Mucosa of descending colon (tissue), 3 donors: ENCODE measurements around the gene RORC. TPM values are rescaled to one million over a fixed set of nuclear protein-coding genes. Genes with fewer than 3 reads are reported as not detected.

Experiments
- ATAC-seq: fragments of 200-7000 bp; cut with Tn5 transposase; one replicate; pipeline ENCODE4 v1.9.1; 2020; ENCODE audit warnings: mild to moderate bottlenecking, moderate library complexity
- DNase-seq, 3 donors: peaks; one replicate each; pipeline ENCODE4 v3.0.0-alpha.2; 2020
- H3K36me3 ChIP-seq: fragments of 200-600 bp; one replicate; pipeline ENCODE4 v1.8.0; 2021; ENCODE audit warnings: low read depth, mild to moderate bottlenecking
- H3K4me1 ChIP-seq: fragments of 200-600 bp; one replicate; pipeline ENCODE4 v1.8.0; 2021; ENCODE audit warnings: low read depth, mild to moderate bottlenecking
- H3K4me3 ChIP-seq: fragments of 200-600 bp; one replicate; pipeline ENCODE4 v1.8.0; 2021; ENCODE audit warnings: mild to moderate bottlenecking
- H3K9me3 ChIP-seq: fragments of 200-600 bp; one replicate; pipeline ENCODE4 v1.8.0; 2021; ENCODE audit warnings: mild to moderate bottlenecking
- intact Hi-C, 2 donors: fragments of 100-400 bp; cut with DNase I in 1 of 2; cut with micrococcal nuclease in 1 of 2; formaldehyde crosslinking; loops; one replicate each; pipeline versions ENCODE4 v1.11.0 to v1.11.1; 2022; cut with DNase I, micrococcal nuclease
- total RNA-seq, 3 donors: library from RNA; stranded (reverse); fragmentation: NEBNext Ultra II Directional in 2 of 3; extraction: Animal tissue kit (Norgen Biotek cat#: 25700) in 2 of 3; gene quantifications; one replicate each; pipeline versions ENCODE4 v1.2.1 to v1.2.4, GENCODE V29; 2021 to 2023
- TF ChIP-seq, protein P1 (sequence below): fragments of 200-600 bp; IDR thresholded peaks from one replicate; pipeline ENCODE4 v1.8.0; 2022; ENCODE audit warnings: antibody characterized with exemption, mild to moderate bottlenecking
- donor health status: DM: no; HTN: no; CAD: no; lungs with moderate emphysema.
- donor health status: DM: no; HTN: no; CAD: no.
- donor health status: DM: no; HTN: yes; CAD: no.

The RORC gene
- total RNA-seq, 3 donors from 2014 or later: 9.5 to 29.5 (median 17.7) TPM

DNA sequence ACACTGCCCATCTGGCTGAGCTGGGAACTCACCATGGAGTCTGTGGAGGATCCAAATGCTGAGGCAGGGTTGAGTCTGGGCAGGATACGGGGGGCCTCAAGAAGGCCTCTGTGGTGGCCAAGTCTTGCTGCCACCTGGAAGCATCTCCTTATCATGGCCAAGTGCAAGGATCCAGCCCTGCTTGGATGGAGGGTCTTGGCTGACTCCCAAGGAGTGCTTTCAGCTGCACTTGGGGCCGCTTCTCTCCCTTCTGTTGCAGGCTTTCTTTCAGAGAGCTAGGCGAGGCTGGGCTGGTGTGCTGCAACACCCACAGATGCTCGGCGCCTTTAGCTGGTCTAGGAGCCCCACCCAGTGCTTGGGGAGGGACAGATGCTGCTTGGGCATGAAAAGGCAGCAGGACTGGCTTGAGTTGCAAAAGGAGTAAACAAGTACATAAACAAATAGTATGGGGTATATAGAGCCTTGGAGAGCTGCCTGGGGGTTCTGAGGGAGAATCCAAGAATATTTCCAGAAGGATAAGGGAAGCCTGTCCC, 21.9 kb upstream of the RORC start, which contains the start of gene THEM5:
Gene THEM5, minus strand, starts transcription at position 302 of the 533 bp plus-strand sequence. Its CDS starts 147 bp downstream, at position 155.
- ATAC-seq: peak; percentile 15
- H3K36me3 ChIP-seq: no peaks in the 10 kb centered on the region
- no peak for DNase-seq
- no peak within 1 kb of the TSS for H3K4me3 ChIP-seq
- H3K9me3 ChIP-seq: no peaks in the 10 kb centered on the region
- TF ChIP-seq, protein P1, sequence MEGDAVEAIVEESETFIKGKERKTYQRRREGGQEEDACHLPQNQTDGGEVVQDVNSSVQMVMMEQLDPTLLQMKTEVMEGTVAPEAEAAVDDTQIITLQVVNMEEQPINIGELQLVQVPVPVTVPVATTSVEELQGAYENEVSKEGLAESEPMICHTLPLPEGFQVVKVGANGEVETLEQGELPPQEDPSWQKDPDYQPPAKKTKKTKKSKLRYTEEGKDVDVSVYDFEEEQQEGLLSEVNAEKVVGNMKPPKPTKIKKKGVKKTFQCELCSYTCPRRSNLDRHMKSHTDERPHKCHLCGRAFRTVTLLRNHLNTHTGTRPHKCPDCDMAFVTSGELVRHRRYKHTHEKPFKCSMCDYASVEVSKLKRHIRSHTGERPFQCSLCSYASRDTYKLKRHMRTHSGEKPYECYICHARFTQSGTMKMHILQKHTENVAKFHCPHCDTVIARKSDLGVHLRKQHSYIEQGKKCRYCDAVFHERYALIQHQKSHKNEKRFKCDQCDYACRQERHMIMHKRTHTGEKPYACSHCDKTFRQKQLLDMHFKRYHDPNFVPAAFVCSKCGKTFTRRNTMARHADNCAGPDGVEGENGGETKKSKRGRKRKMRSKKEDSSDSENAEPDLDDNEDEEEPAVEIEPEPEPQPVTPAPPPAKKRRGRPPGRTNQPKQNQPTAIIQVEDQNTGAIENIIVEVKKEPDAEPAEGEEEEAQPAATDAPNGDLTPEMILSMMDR: no peak
- intact Hi-C loops: no loop called here
- no peaks in the 10 kb centered on the region for H3K4me1 ChIP-seq

DNA sequence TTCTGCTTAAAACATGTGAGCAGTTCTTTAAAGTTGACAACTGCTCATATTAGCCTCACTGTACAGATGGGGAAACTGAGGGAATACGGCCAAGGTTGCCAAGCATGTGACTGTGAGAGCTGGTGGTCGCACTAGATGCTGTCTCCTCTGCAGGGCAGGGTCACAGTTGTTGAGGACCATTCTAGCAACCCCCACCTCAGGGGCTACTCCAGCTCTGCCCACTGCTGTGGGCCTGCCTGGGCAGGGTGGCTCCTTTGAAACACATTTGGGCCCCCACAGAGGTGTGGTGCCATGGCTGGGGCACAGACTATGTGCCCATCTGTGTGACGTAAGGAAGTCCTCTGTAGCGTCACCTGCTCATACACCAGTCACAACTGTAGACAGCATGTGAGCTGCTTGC, 21.1 kb upstream of the RORC start:
- Histone ChIP-seq H3K4me3 (no peak overlapping the region), H3K9me3 (no peaks in the 10 kb centered on the region), H3K36me3 (no peaks in the 10 kb centered on the region), H3K4me1 (no peaks in the 10 kb centered on the region)
- no peak for DNase-seq
- intact Hi-C loops: no loop called here
- ATAC-seq: peak; percentile 13
- TF ChIP-seq, protein P1: no peak

DNA sequence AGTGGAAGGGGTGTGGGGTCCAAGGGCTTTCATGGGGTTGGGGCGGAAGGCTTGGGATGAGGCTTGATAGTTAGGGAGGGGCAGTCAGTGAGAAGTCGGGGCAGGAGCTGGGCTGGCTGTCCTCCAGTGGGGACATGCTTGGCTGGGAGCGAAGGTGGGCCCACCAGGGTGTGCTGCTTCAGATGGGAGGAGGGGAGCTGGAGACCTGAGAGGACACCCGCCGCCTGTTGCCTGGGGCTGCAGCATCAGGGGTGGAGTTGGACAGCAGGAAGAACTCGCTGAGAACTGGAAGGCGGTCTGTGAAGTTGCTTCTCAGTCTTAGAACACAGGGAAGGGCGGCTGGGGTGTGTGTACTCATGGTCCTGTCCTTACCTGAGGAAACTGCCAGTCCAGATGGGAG, 20.3 kb upstream of the RORC start:
- ATAC-seq (no peak), DNase-seq (no peak)
- intact Hi-C loops: no loop called here
- Histone ChIP-seq H3K4me1 (no peaks in the 10 kb centered on the region), H3K36me3 (no peaks in the 10 kb centered on the region), H3K4me3 (no peak overlapping the region), H3K9me3 (no peaks in the 10 kb centered on the region)
- TF ChIP-seq, protein P1: no peak

DNA sequence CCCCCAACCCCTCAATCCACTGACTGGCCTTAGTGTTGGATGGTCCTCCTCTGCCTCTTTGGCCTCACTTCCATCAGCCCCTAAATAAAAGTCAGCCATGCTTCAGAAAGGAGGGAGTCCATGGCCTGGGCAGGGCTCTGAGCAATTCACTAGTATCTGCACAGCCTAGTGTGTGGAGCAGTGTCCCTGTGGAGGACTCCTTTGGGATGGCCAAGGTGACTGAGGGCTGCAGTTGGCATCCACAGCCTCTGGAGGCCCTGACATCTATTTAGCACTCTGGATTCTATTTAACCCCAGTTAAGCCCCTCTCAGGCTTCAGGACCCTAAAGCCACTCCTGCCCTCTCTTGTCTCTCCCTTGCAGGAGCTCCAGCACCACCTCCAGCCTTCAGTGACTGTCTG, 18.3 kb upstream of the RORC start:
- intact Hi-C loops: no loop called here
- no peak overlapping the region for H3K4me3 ChIP-seq
- no peaks in the 10 kb centered on the region for H3K4me1 ChIP-seq
- DNase-seq: no peak
- no peaks in the 10 kb centered on the region for H3K9me3 ChIP-seq
- TF ChIP-seq, protein P1: no peak
- no peaks in the 10 kb centered on the region for H3K36me3 ChIP-seq
- no peak for ATAC-seq

DNA sequence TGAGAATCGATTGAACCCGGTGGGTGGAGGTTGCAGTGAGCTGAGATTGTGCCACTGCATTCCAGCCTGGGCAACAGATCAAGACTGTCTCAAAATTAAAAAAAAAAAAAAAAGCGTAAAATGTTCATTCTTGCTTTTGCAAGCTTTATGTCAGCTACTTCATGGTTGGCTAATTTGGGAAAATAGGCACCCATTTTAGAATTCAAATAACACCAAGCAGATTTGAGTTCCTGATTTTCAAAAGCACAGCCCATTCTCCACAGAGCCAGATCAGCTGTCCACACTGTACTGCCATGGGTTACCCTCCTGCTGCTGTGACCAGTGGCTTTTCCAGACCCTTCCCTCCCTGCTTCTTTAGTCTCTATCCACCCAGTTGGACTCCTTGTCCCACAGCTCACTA, 17.5 kb upstream of the RORC start:
- DNase-seq (no peak), ATAC-seq (no peak)
- H3K9me3 ChIP-seq: no peaks in the 10 kb centered on the region
- no peaks in the 10 kb centered on the region for H3K4me1 ChIP-seq
- TF ChIP-seq, protein P1: no peak
- intact Hi-C loops: no loop called here
- no peaks in the 10 kb centered on the region for H3K36me3 ChIP-seq
- H3K4me3 ChIP-seq: no peak overlapping the region
